CD14-positive monocyte (primary cell): ENCODE results near the gene GIT1. TPM values are rescaled to one million over a fixed set of nuclear protein-coding genes. Genes with fewer than 3 reads are reported as not detected.

Experiments
- DNase-seq, 3 donors: peaks; one replicate each; pipeline ENCODE4 v3.0.0-alpha.2; 2011 to 2022
- H2AFZ ChIP-seq: 2 replicates; pipeline ENCODE4 v1.6.0; 2012; ENCODE audit warnings: mild to moderate bottlenecking, low read depth, low read length, inconsistent platforms; ENCODE audit not compliant: insufficient read depth, poor library complexity, severe bottlenecking
- H3K27ac ChIP-seq, 2 donors: 1 replicate in 1 of 2; 2 replicates in 1 of 2; pipeline ENCODE4 v1.5.1; 2012 to 2013; ENCODE audit warnings: low read length in 2 of 2, control low read depth in 1 of 2, inconsistent platforms in 1 of 2, low read depth in 1 of 2, mild to moderate bottlenecking in 1 of 2
- H3K27me3 ChIP-seq, 2 donors: one replicate each; pipeline versions ENCODE4 v1.6.0 to v1.6.1; 2011 to 2013; ENCODE audit warnings: low read length in 2 of 2; ENCODE audit not compliant: control insufficient read depth in 2 of 2, insufficient read depth in 2 of 2
- H3K36me3 ChIP-seq, 2 donors: replicated peaks in 1 of 2; 1 replicate in 1 of 2; 2 replicates in 1 of 2; pipeline versions ENCODE4 v1.5.1 to v1.6.1; 2012 to 2013; ENCODE audit warnings: low read length in 2 of 2, control low read depth in 1 of 2, inconsistent platforms in 1 of 2, mild to moderate bottlenecking in 1 of 2; ENCODE audit not compliant: insufficient read depth in 2 of 2, control insufficient read depth in 1 of 2
- H3K4me1 ChIP-seq, 2 donors: 1 replicate in 1 of 2; 2 replicates in 1 of 2; pipeline versions ENCODE4 v1.5.1 to v1.6.1; 2012 to 2013; ENCODE audit warnings: low read length in 2 of 2, control low read depth in 1 of 2, inconsistent platforms in 1 of 2, mild to moderate bottlenecking in 1 of 2, moderate library complexity in 1 of 2; ENCODE audit not compliant: insufficient read depth in 2 of 2, control insufficient read depth in 1 of 2
- H3K4me2 ChIP-seq: replicated peaks from 2 replicates; pipeline ENCODE3; 2012; ENCODE audit warnings: low read length, moderate library complexity, mild to moderate bottlenecking; ENCODE audit not compliant: poor library complexity, severe bottlenecking; ENCODE audit errors: extremely low read depth
- H3K4me3 ChIP-seq, 3 experiments: fragments of 200-600 bp in 1 of 3; sonication (generic) in 1 of 3; replicated peaks in 1 of 3; 1 replicate in 2 of 3; 2 replicates in 1 of 3; pipeline ENCODE4 v1.5.1; 2011 to 2013; ENCODE audit warnings: low read length in 3 of 3, mild to moderate bottlenecking in 3 of 3, control low read depth in 2 of 3, low read depth in 2 of 3, inconsistent platforms in 1 of 3, moderate library complexity in 1 of 3
- H3K79me2 ChIP-seq: 2 replicates; pipeline ENCODE4 v1.6.0; 2012; ENCODE audit warnings: mild to moderate bottlenecking, control low read depth, inconsistent platforms, low read length, moderate library complexity; ENCODE audit not compliant: insufficient read depth
- H3K9ac ChIP-seq: 2 replicates; pipeline ENCODE4 v1.6.0; 2017; ENCODE audit warnings: low read length, mild to moderate bottlenecking; ENCODE audit not compliant: insufficient read depth, poor library complexity, severe bottlenecking
- H3K9me3 ChIP-seq, 2 donors: replicated peaks in 1 of 2; 1 replicate in 1 of 2; 2 replicates in 1 of 2; pipeline versions ENCODE4 v1.5.1 to v1.6.1; 2012 to 2013; ENCODE audit warnings: low read length in 2 of 2, control low read depth in 1 of 2; ENCODE audit not compliant: control insufficient read depth in 1 of 2, insufficient read depth in 1 of 2
- H4K20me1 ChIP-seq: 2 replicates; pipeline ENCODE4 v1.6.0; 2012; ENCODE audit warnings: mild to moderate bottlenecking, low read length, control low read depth, moderate library complexity; ENCODE audit not compliant: insufficient read depth
- H3K27ac Mint-ChIP-seq, 7 donors: one replicate each; pipeline ENCODE4 v1.8.0; 2020; ENCODE audit warnings: mild to moderate bottlenecking in 7 of 7, mixed read lengths in 7 of 7, moderate library complexity in 6 of 7, inconsistent platforms in 2 of 7
- H3K27me3 Mint-ChIP-seq, 3 donors: one replicate each; pipeline ENCODE4 v1.8.0; 2021 to 2022; ENCODE audit warnings: low read depth in 3 of 3, mild to moderate bottlenecking in 3 of 3, mixed read lengths in 3 of 3, moderate library complexity in 3 of 3, inconsistent platforms in 1 of 3
- H3K36me3 Mint-ChIP-seq, 2 donors: one replicate each; pipeline ENCODE4 v1.8.0; 2020; ENCODE audit warnings: mixed read lengths in 2 of 2, inconsistent platforms in 1 of 2, mild to moderate bottlenecking in 1 of 2
- H3K4me1 Mint-ChIP-seq: one replicate; pipeline ENCODE4 v1.8.0; 2020; ENCODE audit warnings: mild to moderate bottlenecking, mixed read lengths
- H3K4me3 Mint-ChIP-seq, 2 donors: one replicate each; pipeline ENCODE4 v1.8.0; 2020; ENCODE audit warnings: mild to moderate bottlenecking in 2 of 2, mixed read lengths in 2 of 2, moderate library complexity in 1 of 2
- H3K9me3 Mint-ChIP-seq, 7 donors: one replicate each; pipeline ENCODE4 v1.8.0; 2020 to 2022; ENCODE audit warnings: mixed read lengths in 7 of 7, mild to moderate bottlenecking in 6 of 7, moderate library complexity in 6 of 7, inconsistent platforms in 2 of 7
- WGBS: methylation state at CpG from one replicate; pipeline ENCODE4 v1.1.5; 2013; ENCODE audit warnings: missing lambda C conversion rate; ENCODE audit not compliant: insufficient coverage; 5-methylcytosine and 5-hydroxymethylcytosine counted together
- intact Hi-C, 2 donors: fragments of 100-400 bp; cut with micrococcal nuclease; formaldehyde crosslinking; loops; one replicate each; pipeline versions ENCODE4 v1.15.0 to v1.15.1; 2023
- polyA plus RNA-seq, 3 donors: library from polyadenylated mRNA; depleted of rRNA in 1 of 3; unstranded in 2 of 3; stranded (reverse) in 1 of 3; fragments of 300-500 nt in 2 of 3; fragments of >200 nt in 1 of 3; fragmentation: Illumina TruSeq in 2 of 3; gene quantifications; 1 replicate in 2 of 3; 2 replicates in 1 of 3; pipeline ENCODE4 v1.2.3, GENCODE V29; 2012 to 2021
- TF ChIP-seq, protein P1 (sequence below): fragments of 200-600 bp; IDR thresholded peaks from one replicate; pipeline ENCODE4 v1.8.0; 2022; ENCODE audit warnings: antibody characterized with exemption, mild to moderate bottlenecking

The GIT1 gene
- polyA plus RNA-seq, 3 donors, result 3.1 to 41.7 (median 4.4) TPM

DNA sequence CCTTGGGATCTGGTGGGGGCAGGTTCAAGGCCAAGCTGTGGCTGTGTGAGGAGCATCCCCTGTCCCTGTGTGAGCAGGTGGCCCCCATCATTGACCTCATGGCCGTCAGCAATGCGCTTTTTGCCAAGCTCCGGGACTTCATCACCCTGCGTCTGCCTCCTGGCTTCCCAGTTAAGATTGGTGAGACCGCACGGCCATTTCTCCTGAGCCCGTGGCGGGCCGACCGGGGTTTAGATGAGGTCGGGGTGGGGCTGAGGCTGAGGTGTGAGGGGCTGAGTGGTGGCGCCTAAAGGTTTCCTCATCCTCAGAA is 22.6 kb upstream of the GIT1 start:
- peaks cover 0 to 7% (median 1%) of the 10 kb centered on the region in 7 donors for H3K9me3 Mint-ChIP-seq
- Histone ChIP-seq H3K27ac (no peak overlapping the region), H3K79me2 (no peaks in the 10 kb centered on the region), H3K9ac (no peak overlapping the region), H3K9me3 (no peaks in the 10 kb centered on the region), H4K20me1 (peaks cover 27% of the 10 kb centered on the region), H3K4me3 (no peak overlapping the region), H3K4me1 (peaks cover 40 to 45% of the 10 kb centered on the region in 2 donors), H3K36me3 (no peaks in the 10 kb centered on the region), H3K4me2 (no peak overlapping the region), H3K27me3 (peaks cover 7 to 37% of the 10 kb centered on the region in 2 donors), H2AFZ (no peak overlapping the region)
- peaks cover 35 to 45% (median 36%) of the 10 kb centered on the region in 3 donors for H3K27me3 Mint-ChIP-seq
- no peak for DNase-seq
- H3K4me1 Mint-ChIP-seq, result peaks cover 35% of the 10 kb centered on the region
- WGBS, result 98% methylated on average over 4 of the region's 12 CpGs
- H3K27ac Mint-ChIP-seq, result no peak overlapping the region
- H3K4me3 Mint-ChIP-seq, result peak overlapping the region in 1 of 2 donors; percentile 46
- TF ChIP-seq, protein P1, sequence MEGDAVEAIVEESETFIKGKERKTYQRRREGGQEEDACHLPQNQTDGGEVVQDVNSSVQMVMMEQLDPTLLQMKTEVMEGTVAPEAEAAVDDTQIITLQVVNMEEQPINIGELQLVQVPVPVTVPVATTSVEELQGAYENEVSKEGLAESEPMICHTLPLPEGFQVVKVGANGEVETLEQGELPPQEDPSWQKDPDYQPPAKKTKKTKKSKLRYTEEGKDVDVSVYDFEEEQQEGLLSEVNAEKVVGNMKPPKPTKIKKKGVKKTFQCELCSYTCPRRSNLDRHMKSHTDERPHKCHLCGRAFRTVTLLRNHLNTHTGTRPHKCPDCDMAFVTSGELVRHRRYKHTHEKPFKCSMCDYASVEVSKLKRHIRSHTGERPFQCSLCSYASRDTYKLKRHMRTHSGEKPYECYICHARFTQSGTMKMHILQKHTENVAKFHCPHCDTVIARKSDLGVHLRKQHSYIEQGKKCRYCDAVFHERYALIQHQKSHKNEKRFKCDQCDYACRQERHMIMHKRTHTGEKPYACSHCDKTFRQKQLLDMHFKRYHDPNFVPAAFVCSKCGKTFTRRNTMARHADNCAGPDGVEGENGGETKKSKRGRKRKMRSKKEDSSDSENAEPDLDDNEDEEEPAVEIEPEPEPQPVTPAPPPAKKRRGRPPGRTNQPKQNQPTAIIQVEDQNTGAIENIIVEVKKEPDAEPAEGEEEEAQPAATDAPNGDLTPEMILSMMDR, result no peak
- intact Hi-C loops, result loop anchor here in 1 of 2 donors (10.0 kb wide), 1 partner anchor 47 kb away; the partner anchor contains the start of genes ABHD15 and TP53I13
- H3K36me3 Mint-ChIP-seq, result no peaks in the 10 kb centered on the region

DNA sequence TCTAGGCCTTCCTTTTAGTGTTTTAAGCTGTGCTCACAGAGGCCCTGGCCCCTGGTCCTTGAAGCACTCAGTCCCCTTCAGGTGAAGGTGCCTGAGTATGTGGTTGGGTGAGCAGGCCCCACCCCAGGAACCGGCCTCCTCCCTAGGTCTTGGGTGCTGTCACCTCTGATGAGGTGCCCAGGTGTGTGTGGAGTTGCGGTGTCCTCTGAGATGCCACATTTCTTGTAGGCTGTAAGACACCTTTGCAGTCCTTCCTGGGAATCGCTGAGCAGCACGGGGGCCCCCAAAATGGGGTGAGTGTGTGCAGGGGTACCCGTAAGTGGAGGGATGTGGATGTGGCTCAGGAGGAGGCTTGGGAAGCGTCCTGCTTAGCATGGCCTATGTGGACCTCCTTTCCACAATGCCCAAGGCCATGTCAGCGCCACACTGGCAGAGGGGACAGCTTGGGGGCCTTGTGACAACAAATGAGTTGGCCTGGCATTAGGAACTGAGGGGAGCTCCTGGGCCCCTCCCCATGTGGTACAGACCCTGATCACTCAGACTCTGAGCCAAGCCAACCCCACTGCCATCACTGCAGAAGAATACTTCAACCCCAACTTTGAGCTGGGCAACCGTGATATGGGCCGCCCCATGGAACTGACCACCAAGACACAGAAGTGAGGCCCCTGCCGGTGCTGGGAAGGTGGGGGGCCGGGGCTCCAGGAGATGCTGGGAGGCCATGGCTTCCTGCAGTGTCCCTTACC is 22.1 kb upstream of the GIT1 start:
- Histone ChIP-seq H2AFZ (no peak overlapping the region), H3K9ac (no peak overlapping the region), H3K4me3 (no peak overlapping the region), H3K4me2 (no peak overlapping the region), H3K79me2 (no peaks in the 10 kb centered on the region), H3K27me3 (peaks cover 5 to 32% of the 10 kb centered on the region in 2 donors), H3K27ac (no peak overlapping the region), H3K4me1 (peaks cover 35 to 40% of the 10 kb centered on the region in 2 donors), H3K36me3 (no peaks in the 10 kb centered on the region), H3K9me3 (no peaks in the 10 kb centered on the region), H4K20me1 (peaks cover 22% of the 10 kb centered on the region)
- H3K27ac Mint-ChIP-seq, result no peak overlapping the region
- H3K4me3 Mint-ChIP-seq, result peak overlapping the region in 1 of 2 donors; percentile 2
- intact Hi-C loops, result loop anchor here in 1 of 2 donors (10.0 kb wide), 1 partner anchor 47 kb away; the partner anchor contains the start of genes ABHD15 and TP53I13
- H3K9me3 Mint-ChIP-seq, result peaks cover 0 to 7% (median 1%) of the 10 kb centered on the region in 7 donors
- DNase-seq, result no peak
- TF ChIP-seq, protein P1, result no peak
- H3K36me3 Mint-ChIP-seq, result no peaks in the 10 kb centered on the region
- 94% methylated on average over 8 of the region's 11 CpGs for WGBS
- peaks cover 29% of the 10 kb centered on the region for H3K4me1 Mint-ChIP-seq
- H3K27me3 Mint-ChIP-seq, result peaks cover 30 to 40% (median 30%) of the 10 kb centered on the region in 3 donors
